ENCODE measurements around the gene PPFIBP2.

Gene PPFIBP2

GRCh38 chr11:7605186-7605943, 91.6 kb downstream of the PPFIBP2 start:
- DNase-seq = no peak

GRCh38 chr11:7606496-7606895, 92.7 kb downstream of the PPFIBP2 start:
- no peak for DNase-seq

- no peak for DNase-seq
Measured at GRCh38 chr11:7609015-7609414, 95.2 kb downstream of the PPFIBP2 start.

DNA sequence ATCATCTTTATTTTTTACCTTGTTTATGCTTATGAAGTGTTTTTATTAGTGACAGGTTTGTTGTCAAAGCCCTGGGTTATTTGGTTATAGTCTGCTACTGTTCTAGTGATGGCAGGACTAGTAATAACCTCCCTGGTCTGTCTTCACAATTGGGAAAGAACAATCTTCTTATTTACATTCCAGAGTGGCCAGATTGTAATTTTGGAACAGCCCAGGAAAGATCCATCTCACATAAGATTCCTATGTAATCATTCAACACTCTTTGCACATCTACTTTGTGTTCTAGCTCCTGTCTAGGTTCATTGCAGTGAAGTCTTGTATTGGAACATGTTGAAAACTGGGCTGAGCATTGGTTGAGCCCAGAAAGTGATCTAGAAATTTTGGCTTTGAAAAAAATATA, 95.7 kb downstream of the PPFIBP2 start:
- no peak for DNase-seq

- DNase-seq = no peak
Measured at GRCh38 chr11:7610393-7610792, 96.6 kb downstream of the PPFIBP2 start.

GRCh38 chr11:7611411-7611810, 97.6 kb downstream of the PPFIBP2 start:
- DNase-seq = no peak

DNA sequence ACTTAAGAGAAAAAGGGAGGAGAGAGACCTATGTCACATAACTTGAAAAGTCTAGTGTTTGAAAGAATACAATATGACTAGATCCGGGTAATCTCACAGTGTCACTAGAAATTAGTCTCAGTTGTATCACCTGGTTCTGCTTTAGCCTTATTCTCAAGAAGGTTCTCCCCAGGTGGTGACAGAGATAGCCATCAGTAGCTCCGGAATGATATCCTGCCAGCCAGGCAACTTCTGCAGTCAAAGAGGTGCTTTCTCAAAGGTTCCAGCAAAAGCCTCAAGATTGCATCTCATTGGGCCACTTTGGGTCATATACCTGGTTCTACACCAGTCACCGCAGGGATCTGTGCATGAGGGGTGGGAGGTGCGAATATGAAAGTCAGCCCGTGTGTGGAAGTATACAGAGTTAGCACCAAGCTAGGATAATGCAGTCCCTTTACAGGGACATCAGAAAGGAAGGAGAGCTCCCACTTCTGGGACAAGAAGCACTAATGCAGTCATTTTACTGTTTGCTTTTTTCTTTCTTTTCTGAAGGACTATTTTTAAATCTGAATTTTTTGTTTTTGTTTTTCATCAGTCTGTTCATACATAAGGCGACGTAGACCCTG, 98.4 kb downstream of the PPFIBP2 start:
- DNase-seq = no peak

- no peak for DNase-seq
Measured at GRCh38 chr11:7612661-7613393, 99.0 kb downstream of the PPFIBP2 start.

GRCh38 chr11:7613394-7613720, 99.6 kb downstream of the PPFIBP2 start:
- no peak for DNase-seq

- no peak for DNase-seq
Measured at GRCh38 chr11:7614656-7615055, 100.9 kb downstream of the PPFIBP2 start.

DNA sequence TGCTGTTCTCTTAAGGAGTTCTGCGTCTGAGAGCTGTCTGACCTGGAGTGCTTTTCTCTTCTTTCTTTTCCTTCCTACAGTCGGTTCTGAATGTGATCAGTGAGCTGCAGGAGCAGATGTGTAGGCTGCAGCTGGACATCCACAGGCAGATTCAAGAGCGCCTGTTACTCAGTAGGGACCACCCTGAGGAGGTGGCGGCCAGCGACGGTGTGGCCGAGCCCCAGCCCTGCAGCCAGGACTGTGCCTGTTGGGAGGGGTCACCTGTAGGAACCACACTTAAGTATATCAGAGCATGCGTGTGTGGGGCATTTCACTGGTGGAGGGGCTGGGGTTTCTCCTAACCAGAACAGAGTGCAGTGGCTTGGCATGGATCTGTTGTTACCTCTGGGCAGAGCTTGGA, 103.2 kb downstream of the PPFIBP2 start:
- no peak for DNase-seq

DNA sequence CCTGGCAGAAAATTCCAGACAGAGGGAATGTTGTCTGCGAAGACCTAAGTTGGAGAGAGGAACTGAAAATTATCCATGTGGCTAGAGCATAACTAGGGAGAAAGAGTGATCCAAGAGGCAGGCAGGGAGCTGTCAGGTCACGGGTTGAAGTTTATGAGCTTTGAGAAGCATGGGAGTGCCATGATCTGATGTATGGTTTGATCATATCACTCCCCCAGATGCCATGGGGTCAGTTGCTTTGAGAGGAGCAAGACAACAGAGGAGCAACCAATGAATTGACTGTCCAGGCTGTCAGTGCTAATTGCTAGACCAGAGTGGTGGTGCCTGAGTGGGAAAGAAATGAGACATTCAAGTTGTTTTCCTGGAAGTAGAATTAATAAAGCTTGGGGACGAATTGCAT, 105.5 kb downstream of the PPFIBP2 start:
- DNase-seq = no peak

- no peak for DNase-seq
Measured at GRCh38 chr11:7621090-7621489, 107.3 kb downstream of the PPFIBP2 start.

DNA sequence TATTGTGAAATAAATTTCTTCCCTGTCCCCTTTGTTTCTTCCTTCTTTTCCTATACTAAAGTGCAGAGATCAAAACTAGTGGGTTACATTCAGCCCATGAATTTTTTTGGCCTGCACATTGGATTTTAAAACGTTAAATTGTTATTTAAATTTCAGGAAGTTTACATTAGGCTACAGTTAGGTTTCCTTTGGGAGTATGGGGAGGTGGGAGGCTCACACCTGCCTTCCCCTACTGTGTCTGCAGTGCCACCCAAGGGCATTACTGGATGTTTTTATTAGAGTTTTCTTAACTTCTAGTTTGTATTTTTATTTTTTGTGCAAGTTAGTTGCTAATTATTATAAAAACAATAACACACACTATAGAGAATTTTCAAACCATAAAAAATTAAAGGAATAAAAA, 107.8 kb downstream of the PPFIBP2 start:
- no peak for DNase-seq

DNA sequence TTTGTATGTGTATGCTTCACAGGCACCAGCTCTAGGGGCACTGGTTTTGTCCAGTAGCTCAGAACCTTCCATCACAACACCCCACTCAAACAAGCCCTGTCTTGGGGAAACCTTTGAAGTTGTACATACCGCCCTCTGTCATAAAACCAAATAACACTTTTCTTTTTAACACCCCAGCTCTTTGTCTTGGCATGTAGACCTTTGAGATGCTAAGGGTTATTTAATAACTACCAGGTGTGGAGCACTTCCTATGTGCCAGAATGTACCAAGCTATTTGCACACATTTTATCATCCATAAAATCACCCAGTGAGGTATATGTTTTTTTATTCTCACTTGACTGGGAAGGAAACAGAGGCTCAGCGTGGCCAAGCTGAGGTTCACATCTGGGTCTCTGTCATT, 108.9 kb downstream of the PPFIBP2 start:
- no peak for DNase-seq

GRCh38 chr11:7628660-7629059, 114.9 kb downstream of the PPFIBP2 start:
- DNase-seq = no peak

GRCh38 chr11:7630002-7630401, 116.2 kb downstream of the PPFIBP2 start:
- DNase-seq = no peak

GRCh38 chr11:7632211-7632610, 118.4 kb downstream of the PPFIBP2 start:
- no peak for DNase-seq

DNA sequence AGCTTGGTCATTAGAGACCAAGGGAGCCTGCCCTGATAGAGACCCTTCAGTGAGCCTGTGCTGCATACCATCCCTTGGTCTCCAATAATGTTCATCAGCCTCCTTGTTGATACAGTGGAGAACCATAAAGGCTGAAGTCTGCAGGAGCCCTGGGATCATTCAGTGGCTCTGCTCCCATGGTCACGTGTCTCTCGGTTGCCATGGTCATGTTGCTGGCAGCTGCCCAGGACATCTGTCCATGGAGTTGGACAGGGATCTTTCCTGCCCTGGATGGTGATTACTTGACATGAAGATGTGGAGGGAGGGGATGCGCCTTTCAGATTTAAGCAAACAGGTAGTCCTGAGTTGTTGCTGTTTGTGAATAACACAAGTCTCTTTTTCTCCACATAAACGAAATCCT, 121.3 kb downstream of the PPFIBP2 start:
- DNase-seq = no peak

DNA sequence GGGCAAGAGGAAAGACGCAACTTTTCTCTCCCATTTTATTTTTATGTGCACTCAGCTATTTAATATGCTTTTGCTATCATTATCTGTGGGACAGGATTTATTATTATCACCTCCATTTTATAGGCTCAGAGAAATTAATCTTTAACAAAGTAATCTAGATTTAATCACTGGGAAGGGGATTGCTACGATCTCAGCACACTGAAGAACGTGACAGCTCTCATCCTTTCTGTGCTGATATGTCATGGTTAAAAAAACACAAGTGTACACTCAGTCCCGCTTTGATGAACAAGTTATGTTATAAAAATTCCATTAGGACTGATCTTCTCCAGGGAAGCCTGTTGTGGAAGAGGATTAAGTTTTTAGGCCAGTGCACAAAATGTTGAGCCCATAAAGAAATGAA, 121.9 kb downstream of the PPFIBP2 start:
- no peak for DNase-seq

DNA sequence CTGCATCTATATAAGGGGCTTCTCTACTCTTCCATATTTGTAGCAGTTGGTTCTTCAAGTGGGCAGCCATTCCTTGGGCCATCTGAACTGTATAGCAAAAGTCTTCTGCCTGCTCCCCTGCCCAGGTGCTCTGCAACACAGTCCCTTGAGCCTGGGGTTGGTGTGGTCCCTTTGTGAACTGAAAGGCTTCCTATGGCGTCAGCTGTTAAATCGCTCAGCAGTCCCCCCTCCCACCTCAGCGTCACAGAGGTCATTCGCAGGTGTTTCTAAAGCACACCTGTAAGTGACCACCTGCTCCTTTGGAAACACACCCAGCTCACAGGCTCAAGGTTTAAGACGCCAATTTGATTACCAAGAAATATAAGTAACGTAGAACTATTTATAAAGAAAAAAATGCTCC, 122.6 kb downstream of the PPFIBP2 start:
- DNase-seq = no peak

GRCh38 chr11:7637447-7638157, 123.8 kb downstream of the PPFIBP2 start:
- DNase-seq = no peak

Measured in stimulated activated naive CD4-positive, alpha-beta T cell (primary cell).